ENCODE measurements around the gene TRAF2. TPM values are rescaled to one million over a fixed set of nuclear protein-coding genes. Genes with fewer than 3 reads are reported as not detected.

Gene TRAF2
- total and polyA plus RNA-seq, 2 donors (not counting 1 experiment from before 2014, with no cell fraction given) = 25.5 to 54.5 TPM

GRCh38 chr9:136848393-136849037 is 37.8 kb upstream of the TRAF2 start:
- peak; percentile 11 for TF ChIP-seq EZH2 (IDR thresholded peaks at IDR 0.05; ENCODE audit: borderline replicate concordance, insufficient read depth, low read depth, low read length, poor library complexity, severe bottlenecking)
- TF ChIP-seq CTCF (IDR thresholded peaks at IDR 0.05) = no peak
- intact Hi-C loops (cut with micrococcal nuclease) = loop anchor here (1.0 to 5.0 kb wide), 7 partner anchors 18 to 184 kb away; partner anchors contain the start of genes EDF1, FBXW5, FUT7 and PAXX
- H3K4me2 ChIP-seq (replicated peaks; ENCODE audit: low read depth, low read length, poor library complexity, severe bottlenecking) = peak overlapping the region; percentile 99
- Mint-ChIP-seq H3K27ac (no peak overlapping the region), H3K4me3 (peak overlapping the region; percentile 96), H3K27me3 (peaks cover 7% of the 10 kb centered on the region), H3K9me3 (ENCODE audit: insufficient read depth) (no peaks in the 10 kb centered on the region), H3K4me1 (peaks cover 24% of the 10 kb centered on the region)
- peaks cover 0 to 4% of the 10 kb centered on the region in 2 experiments for H3K36me3 ChIP-seq (replicated peaks in 1 of 2; ENCODE audit: control extremely low read depth in 1 of 2, control insufficient read depth in 1 of 2, extremely low read depth in 1 of 2, insufficient read depth in 2 of 2, low read length in 1 of 2)
- peaks cover 2% of the 10 kb centered on the region for H3K79me2 ChIP-seq (ENCODE audit: control insufficient read depth, insufficient read depth, low read length)
- H2AFZ ChIP-seq (ENCODE audit: insufficient read depth, low read depth, low read length, poor library complexity, severe bottlenecking) = peak overlapping the region; percentile 97
- peaks cover 0 to 25% (median 0%) of the 10 kb centered on the region in 3 donors for H3K9me3 ChIP-seq (ENCODE audit: control extremely low read depth in 1 of 3, control insufficient read depth in 2 of 3, insufficient read depth in 1 of 3, low read length in 2 of 3)
- ChIA-PET POLR2A (interaction anchor here (0.7 kb wide), 1 partner anchor 296 kb away, joined by 3 read pairs; no protein-coding TSS in a partner anchor), CTCF (interaction anchor here (1.0 to 1.1 kb wide), 2 partner anchors 178 to 181 kb away, joined by 3 to 5 read pairs; no protein-coding TSS in a partner anchor)
- H3K27ac ChIP-seq (ENCODE audit: low read length in 2 of 2) = peak overlapping the region in 1 of 2 donors; percentile 55
- H3K4me1 ChIP-seq (ENCODE audit: control insufficient read depth in 2 of 2, insufficient read depth in 2 of 2, low read length in 2 of 2) = peaks cover 40 to 43% of the 10 kb centered on the region in 2 donors
- ATAC-seq (ENCODE audit: low read depth) (peak; percentile 1), DNase-seq (peak; percentile 54)
- 2% methylated on average over 41 of the region's 53 CpGs for WGBS (ENCODE audit: insufficient coverage)
- H4K20me1 ChIP-seq (ENCODE audit: control insufficient read depth, insufficient read depth, low read length, poor library complexity, severe bottlenecking) = peaks cover 28% of the 10 kb centered on the region
- peak overlapping the region; percentile 14 to 87 (median 82) for H3K4me3 ChIP-seq (ENCODE audit: control extremely low read depth in 1 of 5, extremely low read depth in 1 of 5, insufficient read depth in 1 of 5, low read depth in 2 of 5, low read length in 4 of 5)
- peak overlapping the region; percentile 84 for H3K9ac ChIP-seq (ENCODE audit: low read length)
- peaks cover 0 to 34% (median 12%) of the 10 kb centered on the region in 4 experiments for H3K27me3 ChIP-seq (replicated peaks in 1 of 4; ENCODE audit: control extremely low read depth in 1 of 4, control insufficient read depth in 3 of 4, insufficient read depth in 4 of 4, low read length in 3 of 4)
